Heart left ventricle (tissue), 16 donors: Measurements from ENCODE around the gene RNLS. TPM values are rescaled to one million over a fixed set of nuclear protein-coding genes. Genes with fewer than 3 reads are reported as not detected.

Experiments
- ATAC-seq, 4 donors: fragments of 200-7000 bp; cut with Tn5 transposase; one replicate each; pipeline ENCODE4 v1.9.1; 2020 to 2022; ENCODE audit warnings: moderate library complexity in 4 of 4, mild to moderate bottlenecking in 3 of 4, moderate number of reproducible peaks in 1 of 4
- DNase-seq, 5 donors: peaks; one replicate each; pipeline ENCODE4 v3.0.0-alpha.2; 2020
- H3K27ac ChIP-seq, 12 donors: fragments of 200-600 bp; sonication (generic) in 4 of 12; one replicate each; pipeline versions ENCODE4 v1.5.0 to v1.8.0; 2016 to 2022; ENCODE audit warnings: mild to moderate bottlenecking in 2 of 12
- H3K27me3 ChIP-seq, 9 donors: fragments of 200-600 bp; sonication (generic) in 2 of 9; one replicate each; pipeline versions ENCODE4 v1.5.1 to v1.8.0; 2016 to 2022; ENCODE audit warnings: mild to moderate bottlenecking in 3 of 9
- H3K36me3 ChIP-seq, 9 donors: fragments of 200-600 bp; sonication (generic) in 2 of 9; one replicate each; pipeline versions ENCODE4 v1.5.0 to v1.8.0; 2018 to 2022; ENCODE audit warnings: mild to moderate bottlenecking in 2 of 9
- H3K4me1 ChIP-seq, 12 donors: fragments of 200-600 bp; sonication (generic) in 4 of 12; one replicate each; pipeline versions ENCODE4 v1.5.0 to v1.8.0; 2016 to 2022; ENCODE audit warnings: mild to moderate bottlenecking in 3 of 12
- H3K4me3 ChIP-seq, 12 donors: fragments of 200-600 bp; sonication (generic) in 4 of 12; one replicate each; pipeline versions ENCODE4 v1.5.0 to v1.8.0; 2017 to 2022; ENCODE audit warnings: mild to moderate bottlenecking in 9 of 12, moderate library complexity in 4 of 12
- H3K9me3 ChIP-seq, 12 donors: fragments of 200-600 bp; sonication (generic) in 4 of 12; one replicate each; pipeline versions ENCODE4 v1.5.0 to v1.8.0; 2016 to 2022; ENCODE audit warnings: mild to moderate bottlenecking in 1 of 12
- CTCF ChIP-seq, 12 donors: fragments of 200-600 bp; sonication (generic) in 4 of 12; IDR thresholded peaks; one replicate each; pipeline versions ENCODE4 v1.5.0 to v1.8.0; 2018 to 2022; ENCODE audit warnings: antibody characterized with exemption in 12 of 12, mild to moderate bottlenecking in 5 of 12
- POLR2A ChIP-seq, 2 donors: fragments of 450-650 bp; IDR thresholded peaks; one replicate each; pipeline ENCODE4 v1.6.1; 2017; ENCODE audit warnings: antibody characterized with exemption in 2 of 2, mild to moderate bottlenecking in 2 of 2, moderate library complexity in 2 of 2
- WGBS, 4 donors: extraction: QIAGEN DNeasy Blood & Tissue Kit in 2 of 4; methylation state at CpG; one replicate each; pipeline versions ENCODE4 v1.1.5 to v1.1.7; 2013 to 2018; 5-methylcytosine and 5-hydroxymethylcytosine counted together
- intact Hi-C, 10 donors: fragments of 100-400 bp; cut with DNase I; formaldehyde crosslinking; loops; one replicate each; pipeline versions ENCODE4 v1.11.1 to v1.14.2; 2022
- polyA plus RNA-seq, 2 donors: library from polyadenylated mRNA; stranded (reverse); fragments of 200-250 nt; gene quantifications; one replicate each; pipeline ENCODE4 v1.2.3, GENCODE V29; 2013
- total RNA-seq, 9 donors: library from RNA; depleted of rRNA in 2 of 9; stranded (reverse); fragments of >200 nt in 2 of 9; fragmentation: NEBNext Ultra II Directional in 3 of 9; extraction: Animal tissue kit (Norgen Biotek cat#: 25700) in 3 of 9; gene quantifications; one replicate each; pipeline versions ENCODE4 v1.1.0 to v1.2.4, GENCODE V29; 2016 to 2023
- donor health status: ischemic (EF 13 %, LVEDD 7.1; RV severe dilation, severe dysfunction).
- donor health status: healthy with polysubstance abuse.
- donor health status: DM: no; HTN: yes; CAD: no.
- donor health status: DM: no; HTN: no; CAD: no.
- donor health status: ischemic (EF 25% LVEDD 6.9; RV normal size, moderate dysfunction).
- donor health status: ischemic (EF 25% LVEDD 5.7; RV mildly dilated, moderate dysfunction).
- donor health status: healthy.
- donor health status: DM: yes; HTN: yes; CAD: no.
- donor health status: ischemic (EF 35%, LVEDD 5.7; RV mildly dilated, moderate dysfunction).
- donor health status: nonischemic (EF 11% LVEDD 7.7; RV severe dilation, severe dysfunction).
- donor health status: DM: yes; HTN: yes; CAD: no.
- donor health status: PGD.
- donor health status: ischemic (EF 29% LVEDD 5.4; RV normal size, mild dysfunction).
- donor health status: nonischemic (EF 23%, LVEDD 6.1; RV moderate dilation, normal function).

RNLS gene
- total and polyA plus RNA-seq, 11 donors, result 6.6 to 30.7 (median 15.1) TPM

GRCh38 chr10:88271761-88272543 is 311.2 kb downstream of the RNLS start:
- ATAC-seq, result peak; percentile 28 to 92 (median 84)

GRCh38 chr10:88270871-88271713 is 312.0 kb downstream of the RNLS start:
- Histone ChIP-seq H3K4me1 (peaks cover 0 to 36% (median 7%) of the 10 kb centered on the region in 12 donors), H3K27me3 (no peaks in the 10 kb centered on the region), H3K27ac (peak overlapping the region in 6 of 12 donors; percentile 3 to 88 (median 18)), H3K36me3 (no peaks in the 10 kb centered on the region), H3K4me3 (no peak overlapping the region), H3K9me3 (no peaks in the 10 kb centered on the region)
- peak in 2 of 5 donors; percentile 31 to 57 for DNase-seq
- TF ChIP-seq CTCF (IDR thresholded peaks at IDR 0.05) (no peak), POLR2A (IDR thresholded peaks at IDR 0.05) (no peak)
- WGBS, 4 donors, result 74 to 79% (median 75%) methylated on average over 6 of the region's 6 CpGs
- intact Hi-C loops, result no loop called here
- ATAC-seq, result peak; percentile 55 to 73 (median 64)

More at GRCh38 chr10:88271761-88272543, 311.2 kb downstream of the RNLS start:
- H3K27me3 ChIP-seq, result no peaks in the 10 kb centered on the region
- H3K36me3 ChIP-seq, result no peaks in the 10 kb centered on the region
- peaks cover 0 to 2% (median 0%) of the 10 kb centered on the region in 12 donors for H3K9me3 ChIP-seq
- H3K4me1 ChIP-seq, result peaks cover 0 to 36% (median 7%) of the 10 kb centered on the region in 12 donors
- peak in 1 of 5 donors; percentile 24 for DNase-seq
- TF ChIP-seq POLR2A (IDR thresholded peaks at IDR 0.05), result no peak
- no peak for TF ChIP-seq CTCF (IDR thresholded peaks at IDR 0.05)
- peak overlapping the region in 4 of 12 donors; percentile 3 to 88 (median 34) for H3K27ac ChIP-seq
- WGBS, 4 donors, result 68 to 83% (median 80%) methylated on average over 5 of the region's 5 CpGs
- intact Hi-C loops, result no loop called here
- no peak overlapping the region for H3K4me3 ChIP-seq

GRCh38 chr10:88270061-88270808 is 312.9 kb downstream of the RNLS start:
- H3K4me1 ChIP-seq, result peaks cover 0 to 36% (median 7%) of the 10 kb centered on the region in 12 donors
- peak overlapping the region in 1 of 12 donors; percentile 88 for H3K27ac ChIP-seq
- WGBS, 4 donors, result 95 to 96% (median 96%) methylated on average over 9 of the region's 9 CpGs
- TF ChIP-seq POLR2A (IDR thresholded peaks at IDR 0.05) (no peak), CTCF (IDR thresholded peaks at IDR 0.05) (no peak)
- H3K27me3 ChIP-seq, result no peaks in the 10 kb centered on the region
- H3K4me3 ChIP-seq, result no peak overlapping the region
- H3K9me3 ChIP-seq, result no peaks in the 10 kb centered on the region
- H3K36me3 ChIP-seq, result no peaks in the 10 kb centered on the region
- ATAC-seq, result no peak
- intact Hi-C loops, result no loop called here
- DNase-seq, result no peak
